Forelimb muscle (tissue), 1 donor: Measurements from ENCODE around the gene OR10G7. TPM values are rescaled to one million over a fixed set of nuclear protein-coding genes. Genes with fewer than 3 reads are reported as not detected.

Source experiments
- DNase-seq: peaks from one replicate; pipeline ENCODE4 v3.0.0-alpha.2; 2013; ENCODE audit warnings: low read depth
- polyA plus RNA-seq: library from polyadenylated mRNA; unstranded; fragments of 120-200 nt; gene quantifications from one replicate; pipeline ENCODE4 v1.2.1, GENCODE V29; 2013; ENCODE audit not compliant: insufficient read length

OR10G7 gene
- polyA plus RNA-seq = not detected

DNA sequence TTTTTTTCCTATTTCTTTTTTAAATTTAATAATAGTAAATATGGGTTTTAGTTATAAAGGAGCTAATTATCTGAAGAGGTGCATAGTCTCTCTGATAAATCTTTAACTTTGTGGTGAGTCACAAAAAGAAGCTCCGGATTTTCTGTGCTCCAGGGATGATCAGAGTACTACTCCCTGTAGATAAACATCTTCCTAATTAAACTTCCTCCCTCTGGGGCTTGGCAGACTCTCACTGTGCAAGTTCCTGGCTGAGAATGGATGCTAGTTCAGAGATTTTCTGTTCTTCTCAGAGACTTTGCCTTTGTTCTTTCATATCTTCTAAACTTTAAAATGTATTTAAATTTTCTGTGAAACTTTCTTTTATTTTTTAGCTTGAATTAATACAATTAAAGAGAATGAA lies at the start of gene OR10G7:
Gene OR10G7, minus strand, starts transcription at position 72 of the 400 bp plus-strand sequence. CDS start 2,324 bp downstream, outside the sequence.
- no peak for DNase-seq

DNA sequence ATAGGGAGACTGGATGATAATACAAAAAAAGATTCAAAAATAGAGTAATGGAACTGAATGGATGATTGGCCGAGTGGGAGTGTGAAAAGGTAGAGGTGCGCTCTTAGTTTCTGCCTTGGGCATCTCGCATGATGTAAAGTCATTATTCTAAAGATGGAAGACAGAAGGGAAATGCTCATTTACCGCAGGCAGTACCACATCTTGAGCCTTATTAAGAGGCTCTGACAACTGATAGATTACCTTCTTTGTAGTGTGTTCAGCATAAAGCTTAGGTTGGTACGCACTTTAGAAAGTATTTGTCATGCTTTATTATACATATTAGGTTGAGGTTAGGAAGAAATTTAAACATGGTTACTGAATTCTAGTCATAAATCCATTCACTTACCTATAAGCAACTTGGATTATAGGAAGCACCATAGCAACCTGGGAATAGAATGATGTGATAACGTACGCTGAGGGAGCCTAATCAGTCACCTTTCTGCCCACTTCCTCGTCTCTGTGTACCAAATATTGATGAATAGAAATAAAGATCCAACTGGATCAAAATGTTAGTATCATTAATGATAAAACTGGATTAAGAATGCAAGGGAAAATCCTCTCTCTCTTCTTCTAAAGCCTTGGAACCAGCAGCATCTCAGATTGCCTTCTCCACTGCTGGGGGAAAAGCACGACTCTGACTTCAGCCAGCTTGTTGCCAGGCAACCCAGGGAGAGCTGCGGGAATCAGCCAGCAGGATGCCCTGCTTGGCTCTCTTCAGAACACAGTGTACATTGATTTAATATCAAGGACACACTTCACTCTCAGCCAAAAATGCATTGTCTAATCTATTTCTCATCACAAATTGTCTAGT lies 45.1 kb upstream of the OR10G7 start:
- DNase-seq = no peak

DNA sequence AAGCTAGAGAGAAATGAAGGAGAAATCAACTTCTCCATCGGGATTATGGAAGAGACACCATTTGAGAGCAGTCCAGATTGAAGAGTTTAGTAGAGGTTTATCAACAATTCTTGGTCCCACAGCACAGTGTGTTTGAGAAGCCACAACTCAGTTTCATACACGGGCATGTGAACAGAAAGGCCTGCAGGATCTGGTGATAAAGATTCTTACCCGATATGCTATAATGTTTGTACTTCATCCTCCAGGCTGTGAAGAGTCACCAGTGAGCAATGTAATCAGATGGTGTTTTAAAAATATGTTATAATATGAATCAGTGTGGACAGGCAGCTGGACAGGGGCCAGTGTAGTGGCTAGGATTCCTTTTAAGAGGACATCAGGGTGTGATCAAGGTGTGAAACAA lies 44.5 kb upstream of the OR10G7 start:
- no peak for DNase-seq

DNA sequence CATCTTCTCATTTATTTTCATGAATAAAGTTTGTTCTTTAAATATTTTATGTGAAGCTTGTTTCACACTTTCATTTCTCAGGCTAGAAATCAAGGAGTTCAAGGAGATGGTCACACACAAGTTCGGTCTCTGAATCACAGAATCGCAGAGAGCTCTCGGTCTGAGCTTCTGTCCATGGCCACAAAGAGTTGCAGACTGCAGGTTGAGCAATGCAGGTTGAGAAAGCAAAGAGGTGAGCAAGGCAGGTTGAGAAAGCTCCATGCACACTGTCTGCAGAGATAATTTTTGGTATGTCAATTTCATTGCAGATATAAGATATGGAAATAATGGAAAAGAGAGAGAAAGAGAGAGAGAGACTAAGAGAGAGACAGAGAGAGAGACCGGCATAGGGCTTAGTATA lies 41.2 kb upstream of the OR10G7 start:
- no peak for DNase-seq

DNA sequence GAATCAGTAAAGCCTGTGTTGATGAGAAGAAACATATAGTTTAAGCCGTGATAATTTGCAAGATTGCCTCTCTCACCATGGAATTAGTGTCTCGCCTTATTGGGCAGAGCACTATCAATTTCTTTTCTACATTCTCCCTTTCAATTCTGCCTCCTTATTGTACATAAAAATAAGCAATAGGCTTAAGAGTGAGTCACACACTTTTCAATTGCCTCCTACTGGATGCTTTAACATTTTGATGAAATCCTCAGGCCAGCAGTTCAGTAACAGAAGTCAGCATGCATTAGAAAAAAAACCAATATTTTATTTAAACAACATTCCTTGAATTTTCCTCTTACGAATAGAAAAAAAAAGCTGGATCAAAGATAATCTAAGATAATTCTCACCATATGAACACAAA lies 40.4 kb upstream of the OR10G7 start:
- DNase-seq = no peak

DNA sequence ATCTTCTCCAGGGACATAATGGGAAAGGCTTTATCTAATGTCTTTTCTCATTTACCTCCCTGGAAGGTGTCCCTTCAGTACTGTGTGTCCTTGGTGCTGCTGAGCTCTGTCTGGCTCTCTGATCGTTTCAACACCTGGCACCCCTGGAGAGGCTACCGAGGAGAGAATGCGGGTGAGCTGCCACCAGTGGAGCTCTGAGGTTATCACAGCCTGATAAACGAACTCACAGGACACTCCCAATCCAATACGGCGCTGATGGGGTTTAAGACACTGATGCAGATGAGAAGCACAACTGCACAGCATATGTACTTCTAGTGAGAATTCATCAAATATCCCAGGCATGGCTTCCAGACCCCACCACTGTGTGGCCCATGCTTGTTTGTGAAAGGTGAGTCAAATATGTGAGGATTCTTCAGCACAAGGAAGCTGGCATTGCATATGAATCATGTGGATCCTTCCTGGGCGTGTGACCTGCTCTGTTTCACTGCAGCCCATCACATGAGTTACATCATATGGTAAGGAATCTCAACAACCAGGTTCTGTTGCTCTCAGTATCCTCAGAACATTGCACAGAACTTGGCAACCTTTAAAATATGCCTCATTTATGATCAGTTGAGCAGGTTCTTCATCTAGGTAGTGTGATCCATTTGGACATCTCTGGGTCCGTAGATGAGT lies 39.3 kb upstream of the OR10G7 start:
- DNase-seq = no peak

GRCh38 chr11:124079631-124080326 lies 38.7 kb upstream of the OR10G7 start:
- no peak for DNase-seq

GRCh38 chr11:124078591-124078990 lies 37.5 kb upstream of the OR10G7 start:
- DNase-seq = no peak

DNA sequence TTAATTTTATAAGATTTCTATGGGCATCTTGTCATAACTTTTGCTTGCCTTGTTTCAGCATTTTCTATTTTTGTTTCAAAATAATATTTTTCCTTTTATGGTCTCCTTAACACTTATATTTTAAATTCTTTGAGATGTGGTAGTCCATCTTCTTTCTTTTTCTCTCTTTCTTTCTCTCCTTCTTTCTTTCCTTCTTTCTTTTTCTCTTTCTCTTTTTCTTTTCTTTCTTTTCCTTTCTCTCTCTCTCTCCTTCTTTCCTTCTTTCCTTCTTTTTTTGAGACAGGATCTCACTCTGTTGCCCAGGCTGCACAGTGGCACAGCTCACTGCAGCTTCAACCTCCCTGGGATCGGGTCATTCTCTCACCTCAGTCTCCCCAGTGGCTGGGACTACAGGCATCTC lies 36.1 kb upstream of the OR10G7 start:
- no peak for DNase-seq

DNA sequence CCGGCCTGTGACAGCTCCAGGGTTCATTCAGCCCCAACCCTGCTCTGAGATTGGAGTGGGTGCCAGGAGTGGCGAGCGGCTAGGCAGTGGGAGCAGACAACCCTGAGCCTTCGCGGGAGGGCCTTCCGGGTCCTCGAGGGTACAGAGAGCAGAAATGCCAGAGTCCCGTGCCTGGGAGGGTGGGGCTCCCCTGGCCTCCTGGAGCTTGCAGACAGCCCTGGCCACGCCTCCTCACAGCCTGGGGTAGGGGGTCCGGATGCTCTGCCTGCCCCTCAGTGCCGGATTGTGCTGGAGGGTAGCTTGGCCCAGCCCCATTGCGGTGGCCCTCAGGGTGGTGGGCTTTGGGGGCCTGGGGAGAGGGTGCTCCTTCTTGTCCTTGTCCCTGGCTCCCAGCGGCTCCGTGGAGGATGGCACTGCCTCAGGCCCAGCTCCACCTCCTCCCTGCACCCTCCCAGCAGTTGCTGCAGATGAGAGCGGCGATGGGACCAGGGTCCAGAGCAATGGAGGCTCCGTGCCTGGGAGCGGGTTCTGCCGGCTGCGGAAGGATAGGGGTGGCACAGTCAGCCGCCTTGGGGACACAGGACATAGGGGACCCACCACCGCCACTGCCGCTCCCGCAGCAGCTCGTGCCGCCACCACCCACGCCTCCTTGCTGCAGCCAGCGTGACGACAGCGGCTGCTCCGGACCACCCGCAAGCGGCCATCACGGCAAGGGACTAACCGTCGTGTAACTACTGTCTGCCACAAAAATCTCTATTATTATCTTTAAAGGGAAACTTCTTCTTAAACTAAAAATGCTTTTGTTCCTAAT lies 34.9 kb upstream of the OR10G7 start:
- DNase-seq = no peak

- DNase-seq = no peak
These were observed 34.3 kb upstream of the OR10G7 start for GRCh38 chr11:124075492-124075840.

- no peak for DNase-seq
These were observed 33.4 kb upstream of the OR10G7 start for GRCh38 chr11:124074554-124074953.

DNA sequence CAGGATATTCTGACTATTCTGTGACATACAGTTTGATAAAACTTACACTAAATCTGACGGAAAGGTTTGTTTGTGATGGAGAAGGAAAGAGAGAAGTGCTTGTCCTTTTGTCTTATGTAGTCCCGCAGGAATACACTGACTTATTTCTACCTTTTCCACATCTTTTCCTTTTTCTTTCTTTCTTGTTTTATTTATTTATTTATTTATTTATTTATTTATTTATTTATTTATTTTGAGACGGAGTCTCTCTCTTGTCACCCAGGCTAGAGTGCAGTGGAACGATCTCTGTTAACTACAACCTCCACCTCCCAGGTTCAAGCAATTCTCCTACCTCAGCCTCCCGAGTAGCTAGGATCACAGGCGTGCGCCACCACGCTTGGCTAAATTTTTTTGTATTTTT lies 31.0 kb upstream of the OR10G7 start:
- DNase-seq = no peak

- DNase-seq = no peak
These were observed 30.5 kb upstream of the OR10G7 start for GRCh38 chr11:124071623-124071948.

- peak; percentile 26 for DNase-seq
These were observed 29.9 kb upstream of the OR10G7 start for GRCh38 chr11:124070915-124071622.

GRCh38 chr11:124069429-124070401 lies 28.6 kb upstream of the OR10G7 start:
- no peak for DNase-seq

DNA sequence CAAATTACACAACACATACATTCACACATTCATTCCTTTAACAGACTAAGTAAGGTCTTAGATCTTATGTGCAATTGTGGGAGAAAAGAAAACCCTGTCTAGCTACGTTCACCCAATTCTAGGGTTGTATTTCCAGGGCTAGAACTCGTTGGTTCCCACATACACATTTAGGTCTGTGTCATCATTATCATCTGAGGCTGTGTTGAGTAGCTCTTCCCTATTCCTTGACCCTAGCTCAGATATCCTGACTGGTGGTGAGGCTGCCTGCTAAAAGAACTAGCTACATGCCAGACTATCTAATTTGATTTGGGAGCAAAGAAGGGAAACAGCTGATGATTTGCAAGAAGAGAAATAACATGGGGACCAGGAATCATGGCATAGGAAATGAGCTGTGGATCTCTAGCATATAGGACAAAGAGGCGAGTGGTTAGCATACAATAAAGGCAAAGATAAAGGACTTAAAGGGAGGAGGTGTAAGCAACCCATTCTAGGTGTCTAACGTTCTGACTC lies 27.5 kb upstream of the OR10G7 start:
- no peak for DNase-seq

DNA sequence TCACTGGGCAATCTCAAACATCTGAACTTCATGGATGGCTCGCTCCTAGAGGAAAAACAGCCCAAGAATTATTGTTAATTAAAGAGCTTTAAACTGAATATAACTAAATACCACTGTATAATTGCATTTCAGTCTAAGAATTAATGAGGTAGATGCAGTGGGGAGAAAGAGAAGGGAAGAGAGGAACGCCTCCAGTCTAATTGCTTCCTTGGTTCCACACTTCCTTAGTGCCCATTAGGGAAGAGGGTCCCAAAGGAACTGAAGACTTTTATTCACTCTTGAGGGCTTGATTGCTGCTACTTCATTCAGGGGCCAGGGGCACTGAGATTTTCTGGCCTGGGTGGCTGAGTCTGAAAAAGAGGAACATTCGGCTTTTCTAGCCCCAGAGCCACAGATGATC lies 11.8 kb upstream of the OR10G7 start:
- no peak for DNase-seq

DNA sequence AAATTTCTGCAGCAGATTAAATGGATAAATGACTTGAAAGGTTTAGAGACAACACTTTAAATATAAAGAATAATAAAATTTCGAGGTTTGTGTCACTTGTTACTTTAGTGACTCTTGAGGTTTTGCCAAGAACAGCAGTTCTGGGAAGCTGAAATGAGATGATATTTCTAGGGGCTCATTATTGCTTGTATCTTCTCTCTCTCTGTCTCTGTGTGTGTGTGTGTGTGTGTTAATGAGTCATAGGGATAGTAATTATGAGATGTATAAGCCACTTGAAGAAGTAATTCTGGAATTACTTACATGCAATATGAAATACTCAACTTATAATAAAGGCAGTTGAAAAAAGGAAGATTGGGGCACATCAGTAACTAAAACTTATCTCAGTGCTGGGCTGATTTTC lies 9.6 kb upstream of the OR10G7 start:
- no peak for DNase-seq

DNA sequence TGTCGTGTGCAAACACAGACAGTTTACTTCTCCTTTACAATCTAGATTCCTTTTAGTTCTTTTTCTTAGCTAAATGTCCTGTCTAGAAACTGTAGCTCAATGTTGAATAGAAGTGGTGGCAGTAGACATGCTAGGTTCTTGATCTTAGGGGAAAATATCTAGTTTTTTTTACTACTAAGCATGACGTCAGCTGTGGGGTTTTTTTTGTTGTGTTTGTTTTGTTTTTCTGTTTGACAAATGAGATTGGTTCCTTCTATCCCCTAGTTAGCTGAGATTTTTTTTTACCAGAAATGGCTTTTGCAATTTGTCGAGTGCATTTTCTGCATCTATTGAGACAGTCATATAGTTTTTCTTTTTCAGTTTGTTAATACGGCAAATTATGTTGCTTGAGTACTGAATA lies 2.3 kb upstream of the OR10G7 start:
- DNase-seq = no peak
